ENCODE measurements around the gene ADAM12.

GRCh38 chr10:126188679-126189200 is 199.5 kb downstream of the ADAM12 start:
- TF ChIP-seq ETV6 (IDR thresholded peaks at IDR 0.05; ENCODE audit: borderline replicate concordance in 1 of 2, low read depth in 2 of 2, low read length in 1 of 2) (no peak), ETV6 (CRISPR knock-in tag; IDR thresholded peaks at IDR 0.05; ENCODE audit: borderline replicate concordance) (no peak), ZNF512 (tag; IDR thresholded peaks at IDR 0.05) (no peak), ZNF174 (CRISPR knock-in tag; IDR thresholded peaks at IDR 0.05) (no peak), CTCF (IDR thresholded peaks at IDR 0.05 in 2 of 3, conservative IDR thresholded peaks at IDR 0.05 in 1 of 3; ENCODE audit: insufficient read depth in 2 of 3, low read depth in 1 of 3, low read length in 3 of 3) (no peak), SPI1 (IDR thresholded peaks at IDR 0.05; ENCODE audit: borderline replicate concordance, low read depth, low read length) (no peak), POLR2A (conservative IDR thresholded peaks at IDR 0.05) (no peak), REST (IDR thresholded peaks at IDR 0.05; ENCODE audit: borderline replicate concordance) (no peak), REST (CRISPR knock-in tag; IDR thresholded peaks at IDR 0.05; ENCODE audit: low read depth) (no peak), POLR2AphosphoS2 (IDR thresholded peaks at IDR 0.05; ENCODE audit: low read length) (no peak)

Measured in K562 (cell line).